H1 (cell line): ENCODE measurements around the gene ZPBP2.

ENCODE experiments used
- CREB1 ChIP-seq: IDR thresholded peaks from 2 replicates; pipeline ENCODE4 v1.6.1; 2012; ENCODE audit warnings: inconsistent platforms
- POU5F1 ChIP-seq: IDR thresholded peaks from 2 replicates; pipeline ENCODE4 v1.6.1; 2011; ENCODE audit warnings: low read depth, mild to moderate bottlenecking, low read length, moderate library complexity

DNA sequence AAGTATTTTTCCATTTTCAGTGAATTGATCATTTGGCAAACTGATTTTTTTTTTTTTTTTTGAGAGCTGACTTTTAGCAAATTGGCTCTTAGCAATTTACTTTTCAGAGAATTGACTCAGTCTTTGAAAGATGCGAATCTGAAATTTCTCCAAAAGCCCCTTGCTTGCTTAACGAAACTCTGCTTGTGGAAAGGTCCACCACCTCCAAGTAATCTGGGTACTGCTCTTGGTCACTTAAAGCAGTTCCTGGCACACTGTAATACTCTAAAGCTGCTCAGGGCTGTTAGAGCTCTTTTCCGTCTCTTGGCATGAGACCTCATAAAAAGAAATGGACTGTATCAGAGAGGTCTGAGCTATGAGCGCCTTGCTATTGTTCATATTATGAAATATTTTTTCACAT is 47.6 kb downstream of the ZPBP2 start:
- TF ChIP-seq POU5F1 (no peak), CREB1 (no peak)
